Measurements from ENCODE around the gene PANK4.

Gene PANK4

GRCh38 chr1:2561446-2561845, 35.0 kb upstream of the PANK4 start:
- DNase-seq (ENCODE audit: low read depth): no peak

GRCh38 chr1:2560299-2561073, 34.1 kb upstream of the PANK4 start:
- DNase-seq (ENCODE audit: low read depth): no peak

More at GRCh38 chr1:2561446-2561845, 35.0 kb upstream of the PANK4 start:
- TF ChIP-seq, protein P1, sequence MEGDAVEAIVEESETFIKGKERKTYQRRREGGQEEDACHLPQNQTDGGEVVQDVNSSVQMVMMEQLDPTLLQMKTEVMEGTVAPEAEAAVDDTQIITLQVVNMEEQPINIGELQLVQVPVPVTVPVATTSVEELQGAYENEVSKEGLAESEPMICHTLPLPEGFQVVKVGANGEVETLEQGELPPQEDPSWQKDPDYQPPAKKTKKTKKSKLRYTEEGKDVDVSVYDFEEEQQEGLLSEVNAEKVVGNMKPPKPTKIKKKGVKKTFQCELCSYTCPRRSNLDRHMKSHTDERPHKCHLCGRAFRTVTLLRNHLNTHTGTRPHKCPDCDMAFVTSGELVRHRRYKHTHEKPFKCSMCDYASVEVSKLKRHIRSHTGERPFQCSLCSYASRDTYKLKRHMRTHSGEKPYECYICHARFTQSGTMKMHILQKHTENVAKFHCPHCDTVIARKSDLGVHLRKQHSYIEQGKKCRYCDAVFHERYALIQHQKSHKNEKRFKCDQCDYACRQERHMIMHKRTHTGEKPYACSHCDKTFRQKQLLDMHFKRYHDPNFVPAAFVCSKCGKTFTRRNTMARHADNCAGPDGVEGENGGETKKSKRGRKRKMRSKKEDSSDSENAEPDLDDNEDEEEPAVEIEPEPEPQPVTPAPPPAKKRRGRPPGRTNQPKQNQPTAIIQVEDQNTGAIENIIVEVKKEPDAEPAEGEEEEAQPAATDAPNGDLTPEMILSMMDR (conservative IDR thresholded peaks at IDR 0.05; ENCODE audit: low read length): no peak
- H3K4me3 ChIP-seq (ENCODE audit: low read length): no peak overlapping the region

DNA sequence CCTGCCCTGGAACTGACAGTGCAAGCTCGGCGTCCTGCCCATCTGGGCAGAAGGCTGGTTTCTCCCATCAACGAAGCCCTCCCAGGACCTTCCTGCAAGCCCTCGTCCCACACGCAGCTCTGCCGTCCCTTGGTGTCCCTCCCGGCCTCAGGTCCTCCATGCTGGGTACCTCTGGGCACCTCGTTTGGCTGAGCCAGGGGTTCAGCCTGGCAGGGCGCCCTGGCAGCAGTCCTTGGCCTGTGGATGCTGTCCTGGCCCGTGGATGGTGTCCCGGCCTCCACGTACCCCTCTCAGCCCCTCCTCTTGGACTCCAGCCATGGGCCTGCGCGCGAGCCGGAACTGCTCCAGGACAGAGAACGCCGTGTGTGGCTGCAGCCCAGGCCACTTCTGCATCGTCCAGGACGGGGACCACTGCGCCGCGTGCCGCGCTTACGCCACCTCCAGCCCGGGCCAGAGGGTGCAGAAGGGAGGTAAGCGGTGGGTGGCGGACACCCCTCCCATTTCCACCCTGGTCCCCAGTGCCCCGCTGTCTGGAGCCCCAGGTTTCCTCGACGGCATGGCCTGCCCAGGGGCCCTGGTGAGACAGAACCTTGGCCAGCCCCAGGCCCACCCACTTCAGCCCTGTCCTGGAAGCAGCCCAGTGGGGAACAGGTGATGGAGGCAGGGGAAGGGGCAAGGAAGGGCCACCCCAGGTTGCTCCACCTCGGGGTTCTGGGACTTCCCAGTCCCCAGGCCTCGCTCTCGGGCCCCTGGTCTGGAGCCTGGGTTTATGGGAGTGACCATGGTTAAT, 33.3 kb upstream of the PANK4 start:
- H3K4me3 ChIP-seq (ENCODE audit: low read length): no peak overlapping the region
- no peak for DNase-seq (ENCODE audit: low read depth)
- TF ChIP-seq, protein P1 (conservative IDR thresholded peaks at IDR 0.05; ENCODE audit: low read length): no peak

More at GRCh38 chr1:2560299-2561073, 34.1 kb upstream of the PANK4 start:
- TF ChIP-seq, protein P1 (conservative IDR thresholded peaks at IDR 0.05; ENCODE audit: low read length): no peak
- no peak overlapping the region for H3K4me3 ChIP-seq (ENCODE audit: low read length)

DNA sequence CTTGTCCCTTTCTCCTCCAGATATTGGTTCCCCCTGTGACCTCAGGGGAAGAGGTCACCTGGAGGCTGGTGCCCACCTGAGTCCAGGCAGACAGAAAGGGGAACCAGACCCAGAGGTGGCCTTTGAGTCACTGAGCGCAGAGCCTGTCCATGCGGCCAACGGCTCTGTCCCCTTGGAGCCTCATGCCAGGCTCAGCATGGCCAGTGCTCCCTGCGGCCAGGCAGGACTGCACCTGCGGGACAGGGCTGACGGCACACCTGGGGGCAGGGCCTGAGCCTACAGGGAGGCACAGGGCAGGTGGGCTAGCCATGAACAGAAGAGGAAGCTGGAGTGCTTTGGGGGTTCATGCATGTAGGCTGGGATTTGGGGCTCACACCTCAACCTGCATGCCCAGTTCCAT, 32.5 kb upstream of the PANK4 start:
- no peak for DNase-seq (ENCODE audit: low read depth)
- no peak overlapping the region for H3K4me3 ChIP-seq (ENCODE audit: low read length)
- TF ChIP-seq, protein P1 (conservative IDR thresholded peaks at IDR 0.05; ENCODE audit: low read length): no peak

DNA sequence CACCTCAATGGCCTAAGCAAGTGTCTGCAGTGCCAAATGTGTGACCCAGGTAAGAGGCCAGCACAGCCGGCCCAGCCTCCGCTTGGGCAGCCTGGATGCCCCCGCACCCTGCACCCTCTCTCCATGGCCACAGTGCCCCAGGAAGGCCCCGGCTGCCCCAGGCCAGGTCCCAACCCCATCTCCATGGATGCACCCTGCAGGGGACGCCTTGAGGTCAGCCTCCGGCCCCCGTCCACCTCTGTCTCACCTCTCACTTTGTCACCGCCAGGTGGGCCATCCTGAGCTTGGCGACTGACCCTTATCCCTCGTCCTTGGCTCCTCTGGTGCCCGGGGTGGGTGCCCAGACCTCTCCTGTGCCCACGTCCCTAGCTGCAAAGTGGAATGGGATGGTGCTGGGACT, 32.0 kb upstream of the PANK4 start:
- no peak overlapping the region for H3K4me3 ChIP-seq (ENCODE audit: low read length)
- DNase-seq (ENCODE audit: low read depth): no peak
- TF ChIP-seq, protein P1 (conservative IDR thresholded peaks at IDR 0.05; ENCODE audit: low read length): no peak

DNA sequence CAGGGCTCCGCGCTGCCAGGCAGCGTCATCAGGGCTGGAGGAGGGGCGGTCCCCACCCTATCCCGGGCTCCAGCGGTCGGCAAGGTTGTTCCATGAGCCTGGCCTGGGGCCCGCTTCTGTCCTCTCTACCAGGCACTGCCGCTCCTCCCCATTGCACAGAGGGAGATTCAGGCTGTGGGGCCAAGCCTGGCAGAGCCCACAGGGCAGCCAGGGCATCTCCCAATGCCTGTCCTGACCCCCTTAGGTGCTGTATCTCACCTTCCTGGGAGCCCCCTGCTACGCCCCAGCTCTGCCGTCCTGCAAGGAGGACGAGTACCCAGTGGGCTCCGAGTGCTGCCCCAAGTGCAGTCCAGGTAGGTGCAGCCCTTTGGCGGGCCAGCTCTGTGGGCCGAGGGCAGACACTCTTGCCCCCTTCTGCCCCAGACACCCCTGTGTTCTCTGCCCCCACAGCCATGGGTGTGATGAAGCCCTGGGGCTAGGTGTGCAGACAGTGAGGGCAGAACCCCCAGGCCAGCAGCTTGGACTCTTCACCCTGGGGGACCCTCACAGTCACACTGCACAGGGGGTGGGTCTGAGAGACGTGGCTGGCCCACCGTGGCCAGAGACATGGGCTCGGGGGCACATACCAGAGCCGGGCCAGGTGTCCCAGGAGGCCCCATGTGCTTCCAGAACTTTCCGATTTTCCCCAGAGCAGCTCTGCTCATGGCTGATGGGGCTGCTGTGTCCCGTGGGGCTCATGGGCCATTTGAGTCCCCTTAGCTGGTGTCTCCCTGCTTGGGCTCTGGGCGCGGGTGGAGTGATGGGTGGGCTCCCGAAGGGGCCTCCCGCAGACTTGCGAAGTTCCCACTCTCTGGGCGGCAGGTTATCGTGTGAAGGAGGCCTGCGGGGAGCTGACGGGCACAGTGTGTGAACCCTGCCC, 31.3 kb upstream of the PANK4 start:
- no peak for DNase-seq (ENCODE audit: low read depth)
- H3K4me3 ChIP-seq (ENCODE audit: low read length): peak overlapping the region; percentile 72
- TF ChIP-seq, protein P1 (conservative IDR thresholded peaks at IDR 0.05; ENCODE audit: low read length): no peak
